ENCODE data around the gene DPP4.

DPP4 gene

DNA sequence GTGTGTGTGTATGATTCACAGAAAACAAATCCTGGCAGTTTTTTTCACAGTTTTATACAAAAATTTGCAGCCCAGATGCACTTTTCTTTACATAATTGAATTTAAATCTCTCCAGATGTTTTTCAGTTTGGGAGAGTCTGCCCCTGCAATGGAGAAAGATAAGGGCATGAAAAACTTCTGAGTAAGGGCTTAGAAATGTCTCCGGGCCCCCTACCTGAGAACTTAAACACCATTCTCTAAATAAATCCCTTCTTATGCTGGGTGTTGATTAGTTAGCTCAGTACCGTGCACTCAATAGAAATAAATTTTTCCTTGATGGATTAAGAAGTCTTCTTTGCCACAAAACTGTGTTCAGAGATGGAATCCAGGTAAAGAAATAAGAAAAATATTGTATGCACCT is 64.5 kb downstream of the DPP4 start:
- H3K27ac ChIP-seq (ENCODE audit: insufficient read depth, low read length, poor library complexity, severe bottlenecking): no peak overlapping the region
- H3K4me3 ChIP-seq (ENCODE audit: insufficient read depth, low read depth, low read length, poor library complexity, severe bottlenecking): no peak overlapping the region
- DNase-seq: no peak
- H3K4me1 ChIP-seq (ENCODE audit: control insufficient read depth, insufficient read depth, low read length, poor library complexity, severe bottlenecking): peaks cover 42% of the 10 kb centered on the region
- no peaks in the 10 kb centered on the region for H3K9me3 ChIP-seq (ENCODE audit: control insufficient read depth, low read length)
- peaks cover 18% of the 10 kb centered on the region for H3K36me3 ChIP-seq (ENCODE audit: control insufficient read depth, insufficient read depth, low read length)
- H3K27me3 ChIP-seq (replicated peaks; ENCODE audit: control insufficient read depth, insufficient read depth, low read length, poor library complexity, severe bottlenecking): no peaks in the 10 kb centered on the region

- no peak overlapping the region for H3K4me3 ChIP-seq (ENCODE audit: insufficient read depth, low read depth, low read length, poor library complexity, severe bottlenecking)
- peaks cover 23% of the 10 kb centered on the region for H3K4me1 ChIP-seq (ENCODE audit: control insufficient read depth, insufficient read depth, low read length, poor library complexity, severe bottlenecking)
- no peaks in the 10 kb centered on the region for H3K9me3 ChIP-seq (ENCODE audit: control insufficient read depth, low read length)
- DNase-seq: no peak
- H3K36me3 ChIP-seq (ENCODE audit: control insufficient read depth, insufficient read depth, low read length): peaks cover 32% of the 10 kb centered on the region
- no peak overlapping the region for H3K27ac ChIP-seq (ENCODE audit: insufficient read depth, low read length, poor library complexity, severe bottlenecking)
- H3K27me3 ChIP-seq (replicated peaks; ENCODE audit: control insufficient read depth, insufficient read depth, low read length, poor library complexity, severe bottlenecking): no peaks in the 10 kb centered on the region
These were observed 66.5 kb downstream of the DPP4 start for GRCh38 chr2:162007447-162008040.

DNA sequence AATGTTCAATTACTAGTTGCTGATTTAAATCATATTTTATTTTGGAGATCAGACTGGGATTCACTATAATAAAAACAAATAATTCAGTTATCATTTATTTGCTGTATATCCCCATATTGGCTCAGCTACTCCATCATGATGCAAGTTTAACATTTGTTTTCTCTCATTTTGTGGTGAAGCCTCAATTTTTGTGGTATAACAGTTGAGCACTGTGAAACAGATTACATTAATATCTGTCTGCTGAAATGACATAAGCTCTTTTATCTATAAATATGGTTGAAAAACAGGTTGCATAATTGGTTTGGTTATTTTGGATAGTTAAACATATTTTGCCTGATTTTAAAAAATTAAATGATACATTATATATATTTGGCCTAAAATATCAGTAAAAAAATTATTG is 67.7 kb downstream of the DPP4 start:
- Histone ChIP-seq H3K27me3 (replicated peaks; ENCODE audit: control insufficient read depth, insufficient read depth, low read length, poor library complexity, severe bottlenecking) (no peaks in the 10 kb centered on the region), H3K27ac (ENCODE audit: insufficient read depth, low read length, poor library complexity, severe bottlenecking) (no peak overlapping the region), H3K36me3 (ENCODE audit: control insufficient read depth, insufficient read depth, low read length) (peaks cover 33% of the 10 kb centered on the region), H3K4me3 (ENCODE audit: insufficient read depth, low read depth, low read length, poor library complexity, severe bottlenecking) (no peak overlapping the region), H3K9me3 (ENCODE audit: control insufficient read depth, low read length) (no peaks in the 10 kb centered on the region), H3K4me1 (ENCODE audit: control insufficient read depth, insufficient read depth, low read length, poor library complexity, severe bottlenecking) (peaks cover 13% of the 10 kb centered on the region)
- no peak for DNase-seq

- Histone ChIP-seq H3K27me3 (replicated peaks; ENCODE audit: control insufficient read depth, insufficient read depth, low read length, poor library complexity, severe bottlenecking) (no peaks in the 10 kb centered on the region), H3K9me3 (ENCODE audit: control insufficient read depth, low read length) (no peaks in the 10 kb centered on the region), H3K27ac (ENCODE audit: insufficient read depth, low read length, poor library complexity, severe bottlenecking) (no peak overlapping the region), H3K4me3 (ENCODE audit: insufficient read depth, low read depth, low read length, poor library complexity, severe bottlenecking) (no peak overlapping the region), H3K36me3 (ENCODE audit: control insufficient read depth, insufficient read depth, low read length) (peaks cover 39% of the 10 kb centered on the region), H3K4me1 (ENCODE audit: control insufficient read depth, insufficient read depth, low read length, poor library complexity, severe bottlenecking) (peaks cover 1% of the 10 kb centered on the region)
- DNase-seq: no peak
These were observed 70.0 kb downstream of the DPP4 start for GRCh38 chr2:162004031-162004430.

- H3K27ac ChIP-seq (ENCODE audit: insufficient read depth, low read length, poor library complexity, severe bottlenecking): no peak overlapping the region
- no peak overlapping the region for H3K4me3 ChIP-seq (ENCODE audit: insufficient read depth, low read depth, low read length, poor library complexity, severe bottlenecking)
- peaks cover 33% of the 10 kb centered on the region for H3K36me3 ChIP-seq (ENCODE audit: control insufficient read depth, insufficient read depth, low read length)
These were observed 71.3 kb downstream of the DPP4 start for GRCh38 chr2:162002623-162003235.

DNA sequence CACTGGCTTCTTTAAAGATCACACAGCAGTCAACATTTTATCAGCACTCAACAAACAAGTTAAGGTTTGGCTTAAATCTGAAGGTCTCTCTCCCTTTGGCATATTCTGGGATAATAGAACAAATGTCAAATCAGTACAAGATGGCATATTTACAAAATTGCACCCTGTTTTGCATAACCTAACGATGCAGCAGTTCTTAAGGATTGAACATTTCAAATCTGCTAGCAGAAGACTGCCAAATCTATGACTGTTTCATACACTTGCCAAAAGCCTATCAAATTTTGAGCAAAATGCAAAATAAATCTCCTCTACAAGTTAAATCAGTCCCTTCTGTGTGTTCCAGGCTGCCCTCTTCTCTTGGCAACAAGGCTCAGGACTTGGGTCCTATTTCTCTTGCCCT is 73.6 kb downstream of the DPP4 start:
- H3K27me3 ChIP-seq (replicated peaks; ENCODE audit: control insufficient read depth, insufficient read depth, low read length, poor library complexity, severe bottlenecking): no peaks in the 10 kb centered on the region
- H3K4me1 ChIP-seq (ENCODE audit: control insufficient read depth, insufficient read depth, low read length, poor library complexity, severe bottlenecking): peaks cover 8% of the 10 kb centered on the region
- H3K36me3 ChIP-seq (ENCODE audit: control insufficient read depth, insufficient read depth, low read length): peaks cover 25% of the 10 kb centered on the region
- no peak for DNase-seq
- no peak overlapping the region for H3K4me3 ChIP-seq (ENCODE audit: insufficient read depth, low read depth, low read length, poor library complexity, severe bottlenecking)
- H3K27ac ChIP-seq (ENCODE audit: insufficient read depth, low read length, poor library complexity, severe bottlenecking): no peak overlapping the region
- H3K9me3 ChIP-seq (ENCODE audit: control insufficient read depth, low read length): no peaks in the 10 kb centered on the region

More at GRCh38 chr2:162002623-162003235, 71.3 kb downstream of the DPP4 start:
- no peaks in the 10 kb centered on the region for H3K4me1 ChIP-seq (ENCODE audit: control insufficient read depth, insufficient read depth, low read length, poor library complexity, severe bottlenecking)
- DNase-seq: no peak
- H3K9me3 ChIP-seq (ENCODE audit: control insufficient read depth, low read length): no peaks in the 10 kb centered on the region
- no peaks in the 10 kb centered on the region for H3K27me3 ChIP-seq (replicated peaks; ENCODE audit: control insufficient read depth, insufficient read depth, low read length, poor library complexity, severe bottlenecking)

- Histone ChIP-seq H3K27me3 (replicated peaks; ENCODE audit: control insufficient read depth, insufficient read depth, low read length, poor library complexity, severe bottlenecking) (no peaks in the 10 kb centered on the region), H3K36me3 (ENCODE audit: control insufficient read depth, insufficient read depth, low read length) (peaks cover 21% of the 10 kb centered on the region), H3K27ac (ENCODE audit: insufficient read depth, low read length, poor library complexity, severe bottlenecking) (no peak overlapping the region), H3K4me3 (ENCODE audit: insufficient read depth, low read depth, low read length, poor library complexity, severe bottlenecking) (no peak overlapping the region), H3K4me1 (ENCODE audit: control insufficient read depth, insufficient read depth, low read length, poor library complexity, severe bottlenecking) (peaks cover 19% of the 10 kb centered on the region), H3K9me3 (ENCODE audit: control insufficient read depth, low read length) (no peaks in the 10 kb centered on the region)
- DNase-seq: no peak
These were observed 74.7 kb downstream of the DPP4 start for GRCh38 chr2:161999321-161999720.

DNA sequence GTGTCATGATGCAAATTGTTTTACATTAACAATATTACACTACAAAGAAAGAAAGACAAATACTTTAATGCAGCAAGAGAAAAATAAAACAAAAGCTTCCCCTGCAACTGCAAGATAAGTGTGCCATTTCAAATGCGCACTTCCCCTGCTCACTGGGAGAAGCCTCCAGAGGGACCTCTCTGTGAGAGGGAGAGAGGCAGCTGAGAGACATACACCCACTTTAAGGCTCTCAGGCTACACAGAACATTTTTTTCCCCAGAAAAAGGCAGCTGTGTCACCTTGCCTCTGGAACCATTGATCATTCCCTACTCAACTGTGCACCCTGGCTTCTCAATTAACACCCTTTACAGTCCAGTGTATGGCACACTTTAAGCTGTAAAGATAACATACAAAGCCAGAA is 75.2 kb downstream of the DPP4 start:
- peaks cover 19% of the 10 kb centered on the region for H3K36me3 ChIP-seq (ENCODE audit: control insufficient read depth, insufficient read depth, low read length)
- H3K9me3 ChIP-seq (ENCODE audit: control insufficient read depth, low read length): no peaks in the 10 kb centered on the region
- no peak overlapping the region for H3K4me3 ChIP-seq (ENCODE audit: insufficient read depth, low read depth, low read length, poor library complexity, severe bottlenecking)
- H3K27ac ChIP-seq (ENCODE audit: insufficient read depth, low read length, poor library complexity, severe bottlenecking): no peak overlapping the region
- no peaks in the 10 kb centered on the region for H3K27me3 ChIP-seq (replicated peaks; ENCODE audit: control insufficient read depth, insufficient read depth, low read length, poor library complexity, severe bottlenecking)
- DNase-seq: no peak
- peaks cover 23% of the 10 kb centered on the region for H3K4me1 ChIP-seq (ENCODE audit: control insufficient read depth, insufficient read depth, low read length, poor library complexity, severe bottlenecking)

DNA sequence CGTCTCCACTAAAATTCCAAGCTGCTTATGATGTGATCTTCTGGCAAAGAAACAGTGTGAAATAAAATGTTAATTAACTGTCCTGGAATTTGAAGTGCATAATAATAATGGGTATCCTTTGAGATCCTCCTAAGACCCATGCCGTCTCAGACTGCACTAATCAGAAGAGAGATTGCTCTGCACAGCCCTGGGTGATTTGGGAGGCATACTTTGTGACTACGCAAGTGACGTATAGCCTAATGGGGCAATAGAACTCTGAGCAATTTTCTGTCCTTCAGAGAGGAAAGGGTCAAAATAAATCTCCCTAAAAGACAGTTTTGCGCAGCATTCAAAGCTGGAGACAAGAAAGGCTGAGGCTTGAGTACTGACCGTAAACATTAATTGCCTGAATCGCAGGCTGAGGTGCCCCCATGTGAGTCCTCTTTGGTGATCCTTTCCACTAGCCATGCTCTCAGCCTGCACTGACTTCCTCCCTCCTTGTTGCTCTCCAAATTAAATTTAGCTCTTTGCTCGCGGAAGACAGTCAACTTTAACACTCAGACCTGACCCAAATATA is 76.0 kb downstream of the DPP4 start:
- no peaks in the 10 kb centered on the region for H3K9me3 ChIP-seq (ENCODE audit: control insufficient read depth, low read length)
- peaks cover 12% of the 10 kb centered on the region for H3K36me3 ChIP-seq (ENCODE audit: control insufficient read depth, insufficient read depth, low read length)
- H3K4me1 ChIP-seq (ENCODE audit: control insufficient read depth, insufficient read depth, low read length, poor library complexity, severe bottlenecking): peaks cover 31% of the 10 kb centered on the region
- DNase-seq: no peak
- no peaks in the 10 kb centered on the region for H3K27me3 ChIP-seq (replicated peaks; ENCODE audit: control insufficient read depth, insufficient read depth, low read length, poor library complexity, severe bottlenecking)
- no peak overlapping the region for H3K27ac ChIP-seq (ENCODE audit: insufficient read depth, low read length, poor library complexity, severe bottlenecking)
- no peak overlapping the region for H3K4me3 ChIP-seq (ENCODE audit: insufficient read depth, low read depth, low read length, poor library complexity, severe bottlenecking)

GRCh38 chr2:161995553-161996016 is 78.4 kb downstream of the DPP4 start:
- Histone ChIP-seq H3K9me3 (ENCODE audit: control insufficient read depth, low read length) (no peaks in the 10 kb centered on the region), H3K27ac (ENCODE audit: insufficient read depth, low read length, poor library complexity, severe bottlenecking) (peak overlapping the region; percentile 47), H3K4me1 (ENCODE audit: control insufficient read depth, insufficient read depth, low read length, poor library complexity, severe bottlenecking) (peaks cover 41% of the 10 kb centered on the region), H3K4me3 (ENCODE audit: insufficient read depth, low read depth, low read length, poor library complexity, severe bottlenecking) (peak overlapping the region; percentile 38), H3K36me3 (ENCODE audit: control insufficient read depth, insufficient read depth, low read length) (peaks cover 6% of the 10 kb centered on the region), H3K27me3 (replicated peaks; ENCODE audit: control insufficient read depth, insufficient read depth, low read length, poor library complexity, severe bottlenecking) (no peaks in the 10 kb centered on the region)
- peak in 2 of 3 donors; percentile 8 to 15 for DNase-seq
